T-helper 2 cell treated with Interferon-gamma antibody and Interleukin-4, amounts not matched to agents 100 ng/mL and 5 ng/mL, for 36 hours (primary cell): ENCODE data around the gene HOPX. TPM values are rescaled to one million over a fixed set of nuclear protein-coding genes. Genes with fewer than 3 reads are reported as not detected.
"Not testable (repeated sequence)": the region's sequence is repeated elsewhere in the genome, so short reads cannot be mapped to it uniquely, and the experiment has no call there.

Experiments used
- intact Hi-C: fragments of 100-400 bp; cut with micrococcal nuclease; formaldehyde crosslinking; loops from one replicate; pipeline ENCODE4 v1.15.1; 2023
- total RNA-seq: library from RNA; stranded (reverse); gene quantifications from 2 replicates; pipeline ENCODE4 v1.2.3, GENCODE V29; 2022

Gene HOPX
- total RNA-seq, 1 donor from 2014 or later, result 36.8 TPM

DNA sequence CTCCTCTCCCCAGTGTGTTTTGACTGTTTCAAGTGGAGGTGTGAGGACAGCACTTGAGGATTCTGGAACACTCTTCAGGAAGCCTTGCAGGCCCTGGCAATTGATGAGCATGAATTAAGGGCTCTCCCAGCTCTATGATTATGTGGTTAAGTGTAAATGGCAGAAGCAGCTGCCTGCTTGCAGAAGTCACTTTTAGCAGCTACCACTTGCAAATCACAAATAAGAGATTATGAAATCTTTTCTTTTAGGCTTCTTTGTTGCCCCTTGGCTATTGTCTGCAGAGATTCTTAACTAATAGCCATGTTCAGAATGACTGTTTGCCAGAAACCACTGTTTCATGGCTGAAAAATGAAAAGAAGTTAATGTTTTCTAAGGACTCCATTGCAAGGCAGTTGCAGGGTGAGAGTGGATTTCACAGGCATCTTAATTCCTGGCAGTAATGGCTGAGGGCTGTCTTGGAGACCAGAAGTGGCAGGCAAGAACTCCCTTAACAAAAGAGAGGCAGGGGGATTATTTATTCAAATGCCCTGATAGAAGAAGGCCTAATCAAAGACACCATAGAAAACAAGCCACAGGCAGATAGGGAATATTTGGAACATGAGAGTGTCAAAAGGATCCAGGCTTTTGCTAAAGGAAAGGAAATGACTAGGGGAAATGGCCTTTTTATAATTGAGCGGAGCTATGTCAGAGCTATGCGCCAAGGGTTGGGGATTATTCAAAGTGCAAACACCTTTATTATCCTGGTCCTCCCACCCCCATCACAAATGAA, 8.3 kb upstream of the HOPX start:
- intact Hi-C loops, result no loop called here

DNA sequence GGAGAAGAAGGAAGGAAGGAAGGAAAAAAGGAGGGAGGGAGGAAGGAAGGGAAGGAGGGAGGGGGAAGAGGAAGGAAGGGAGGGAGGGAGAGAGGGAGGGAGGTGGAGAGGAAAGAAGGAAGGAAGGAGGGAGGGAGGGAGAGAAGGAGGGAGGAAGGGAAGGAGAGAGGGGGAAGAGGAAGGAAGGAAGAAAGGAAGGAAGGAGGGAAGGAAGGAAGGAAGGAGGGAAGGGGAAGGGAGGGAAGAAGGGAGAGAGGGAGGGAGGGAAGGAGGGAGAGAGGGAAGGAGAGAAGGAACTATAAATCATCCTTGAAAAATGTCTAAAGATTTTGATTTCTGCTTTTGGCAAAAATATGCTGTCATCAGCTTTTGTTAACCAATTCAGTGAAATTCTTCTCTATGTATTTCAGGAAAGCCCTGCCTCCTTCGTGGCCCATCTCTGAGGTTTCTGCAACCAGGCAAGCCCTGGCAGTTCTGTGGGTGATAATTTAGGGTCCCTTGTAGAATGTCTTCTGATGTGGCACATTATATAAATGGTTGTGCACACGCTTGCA, 7.1 kb upstream of the HOPX start:
- intact Hi-C loops, result no loop called here

DNA sequence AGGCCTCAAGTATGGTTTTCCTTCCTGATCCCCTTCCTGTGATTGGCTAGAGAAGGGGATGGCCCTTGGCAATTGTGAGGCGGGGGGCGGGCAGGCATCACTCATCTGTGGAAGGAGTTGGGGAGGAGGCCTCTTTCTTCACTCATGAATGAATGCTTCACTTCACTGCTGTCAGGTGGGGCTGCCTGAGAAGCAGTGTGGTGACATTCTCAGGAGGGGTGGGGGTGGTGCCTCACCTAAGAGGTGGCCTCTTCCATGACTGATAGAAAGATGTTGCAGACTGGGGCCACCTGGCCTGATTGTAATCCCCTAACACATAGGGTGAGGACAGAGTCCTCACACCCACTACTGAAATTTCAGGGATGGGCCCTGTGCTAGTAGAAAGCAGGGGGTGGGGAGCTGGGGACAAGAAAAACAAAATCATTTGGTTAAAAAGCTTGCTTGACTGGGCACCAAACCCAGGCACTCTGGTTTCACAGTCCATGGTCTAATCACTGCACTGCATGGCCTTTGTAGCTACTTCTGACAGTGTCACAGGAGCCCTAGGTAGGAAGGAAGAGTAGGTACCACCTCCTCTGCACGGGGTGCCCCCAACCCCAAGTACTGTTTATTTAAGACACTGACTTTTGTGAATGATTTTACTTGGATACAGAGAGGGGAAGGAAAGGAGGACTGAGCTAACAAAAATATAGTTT, 5.6 kb upstream of the HOPX start:
- intact Hi-C loops, result no loop called here

DNA sequence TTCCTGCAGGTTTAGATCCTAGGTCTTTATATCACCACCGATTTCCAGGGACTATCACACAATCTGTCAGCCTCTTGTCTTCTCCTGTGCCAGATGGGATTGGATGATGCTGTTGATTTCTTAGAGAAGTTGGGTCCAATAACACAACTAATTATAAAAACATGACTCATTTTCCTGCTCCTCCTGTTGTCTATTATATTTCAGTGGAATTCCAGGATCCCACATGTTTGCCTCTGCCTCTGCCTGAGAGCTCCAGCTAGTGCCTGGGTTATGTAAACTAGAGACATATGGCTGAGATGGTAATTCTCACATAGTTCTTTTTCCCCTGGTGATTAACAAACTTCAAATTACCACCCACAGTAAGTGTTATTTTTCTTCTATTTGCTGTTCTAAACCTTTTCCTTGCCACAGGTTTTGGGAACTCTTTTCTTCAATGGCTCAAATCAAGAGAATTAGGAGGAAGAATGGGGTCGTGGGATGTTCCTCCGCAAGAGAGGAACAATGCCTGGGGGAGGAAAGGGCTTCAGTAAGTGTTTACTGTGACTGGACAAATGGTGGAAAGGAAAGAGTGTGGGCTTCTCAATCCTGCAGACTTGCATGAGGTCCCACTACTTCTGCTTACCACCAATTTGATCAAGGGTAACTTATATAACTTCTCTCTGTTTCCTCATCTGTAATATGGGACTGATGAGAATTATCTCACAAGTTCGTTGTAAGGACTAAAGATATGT, 3.4 kb upstream of the HOPX start:
- intact Hi-C loops, result no loop called here

DNA sequence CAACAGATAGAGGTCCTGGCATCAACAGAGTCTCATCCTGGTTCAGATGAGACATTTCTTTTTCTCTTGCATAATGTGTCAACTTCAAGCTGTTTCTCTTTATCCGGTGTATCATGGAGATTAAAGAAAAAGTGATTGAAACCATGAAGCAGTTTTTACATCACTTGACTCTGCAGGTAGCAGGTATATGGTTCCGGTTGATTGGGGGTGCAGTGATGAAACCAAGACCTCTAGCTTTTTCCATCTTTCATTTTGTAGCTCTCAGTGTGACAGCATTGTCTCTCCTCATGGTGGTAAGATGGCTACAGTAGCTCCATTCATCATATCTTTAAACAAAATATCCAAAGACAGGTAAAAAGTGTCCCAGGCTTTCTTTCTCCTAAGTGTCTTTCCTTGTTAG, 2.4 kb upstream of the HOPX start:
- intact Hi-C loops, result no loop called here

DNA sequence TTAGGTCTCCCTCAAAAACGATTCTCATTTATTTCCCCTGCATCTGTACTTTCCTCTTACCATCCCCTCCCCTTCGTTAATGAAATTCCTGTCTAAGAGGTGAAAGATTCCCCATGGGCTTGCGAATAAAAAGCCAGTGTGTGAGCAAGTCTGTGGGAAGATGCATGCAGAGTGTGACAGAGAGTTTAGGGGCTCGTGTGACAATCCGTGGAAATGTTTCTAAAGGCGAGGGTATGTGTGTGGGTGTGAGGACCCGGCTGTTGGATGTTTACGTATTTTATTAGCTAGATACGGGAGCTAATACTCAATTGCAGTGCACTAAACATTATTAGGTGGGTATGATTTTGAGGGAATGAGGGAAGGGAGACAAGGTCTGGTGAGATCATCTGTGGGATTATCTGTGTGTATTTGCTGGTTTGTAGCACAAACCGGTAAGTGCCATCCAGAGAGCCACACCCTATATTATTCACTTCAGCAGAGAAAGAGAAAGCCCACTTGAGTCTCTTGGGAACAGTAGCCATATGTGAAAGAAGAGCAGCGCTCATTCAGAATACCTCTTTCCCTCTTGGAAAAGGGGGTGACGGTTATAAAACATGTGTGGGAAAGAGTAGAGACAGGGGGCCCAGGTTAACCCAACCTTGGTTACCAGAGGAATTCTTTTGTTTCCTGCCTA, 893 bp upstream of the HOPX start:
- intact Hi-C loops, result no loop called here

DNA sequence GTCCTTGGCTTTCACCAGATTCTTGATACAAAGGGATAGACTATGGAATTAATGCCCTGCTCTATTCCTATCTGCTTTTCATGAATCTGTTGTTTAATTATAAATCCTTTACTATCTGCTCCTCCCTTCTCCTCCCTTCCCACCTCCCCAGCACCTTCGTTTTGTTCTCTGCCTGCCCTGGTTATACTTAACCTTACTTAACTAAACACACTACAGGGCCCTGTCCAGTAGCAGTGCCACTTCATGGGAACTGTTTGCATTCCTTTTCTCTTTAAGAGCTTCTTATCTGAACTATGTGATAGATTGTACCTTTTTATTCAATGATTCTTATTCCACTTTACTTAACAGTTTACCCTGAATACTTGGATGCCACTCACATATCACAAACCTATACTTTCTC, 830 bp downstream of the HOPX start:
- intact Hi-C loops, result no loop called here

DNA sequence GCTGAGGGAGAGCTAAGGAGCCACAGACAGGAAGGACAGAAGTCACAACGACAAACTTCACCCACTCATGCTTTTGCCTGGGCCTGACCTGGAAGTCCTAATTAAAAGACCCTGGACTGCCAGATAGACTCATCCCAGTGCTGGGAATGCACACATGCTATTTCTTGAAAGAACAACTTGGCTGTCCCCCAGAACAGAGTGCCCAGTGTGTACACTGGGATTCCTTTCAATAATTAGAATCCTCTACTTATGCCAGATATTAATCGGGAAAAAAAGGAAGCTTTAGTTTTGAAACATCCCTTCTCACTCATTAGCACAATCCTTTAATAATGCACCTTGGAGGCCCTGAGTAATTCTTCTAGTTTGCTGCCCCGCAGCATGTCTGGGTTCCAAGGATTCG, 3.4 kb downstream of the HOPX start:
- intact Hi-C loops, result no loop called here

DNA sequence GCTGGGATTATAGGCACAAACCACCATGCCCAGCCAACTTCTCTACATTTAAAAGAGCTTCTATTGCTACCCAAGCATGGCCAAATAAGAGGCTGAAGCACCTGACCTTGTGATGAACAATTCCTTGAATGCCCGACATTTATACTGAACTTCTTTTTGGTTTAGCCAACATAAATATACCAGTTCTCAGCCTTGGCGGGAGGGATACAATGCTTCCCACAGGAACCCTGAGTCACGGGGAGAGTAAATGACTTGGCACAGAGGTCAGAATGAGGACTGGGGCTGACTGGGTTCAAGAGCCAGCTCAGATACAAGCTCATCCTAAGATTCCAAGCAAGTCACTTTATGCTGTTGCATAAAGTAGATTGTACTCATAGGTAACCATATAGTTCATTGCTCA, 6.1 kb downstream of the HOPX start:
- intact Hi-C loops, result no loop called here

DNA sequence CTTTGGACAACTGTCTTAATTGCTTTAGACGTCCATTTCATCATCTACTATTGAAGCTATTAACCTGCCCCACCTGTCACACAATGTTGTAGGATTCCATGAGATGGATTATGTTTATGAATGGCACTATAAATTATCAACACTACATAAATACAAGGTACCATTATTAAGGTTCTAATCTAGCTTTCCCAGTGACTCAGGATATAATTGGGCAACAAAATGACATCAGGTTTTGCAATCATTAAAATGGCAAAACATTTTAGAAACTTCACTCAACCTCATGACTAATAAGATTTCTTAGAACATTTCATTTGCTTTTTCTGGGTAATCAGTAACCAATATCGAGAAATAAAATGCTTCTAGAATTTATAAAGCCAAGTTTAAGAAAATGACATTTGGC, 9.2 kb downstream of the HOPX start:
- intact Hi-C loops, result no loop called here

DNA sequence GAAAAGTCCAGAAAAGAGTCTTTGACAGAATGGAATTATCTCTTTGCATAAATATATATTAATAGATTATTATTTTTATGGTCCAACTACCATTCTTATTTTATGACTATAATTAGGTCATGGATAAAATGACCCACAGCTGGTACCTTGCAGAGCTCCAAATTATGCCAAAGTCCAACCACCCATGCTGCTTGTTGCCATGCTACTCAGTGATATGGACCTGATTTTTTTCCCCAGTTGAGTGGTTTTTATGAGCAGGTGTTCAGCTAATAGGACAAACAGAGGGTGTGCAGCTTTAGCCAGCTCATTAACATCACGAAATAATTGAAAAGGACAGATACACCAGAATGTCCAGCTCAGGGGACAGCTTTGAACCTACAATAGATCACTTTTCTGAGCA, 9.7 kb downstream of the HOPX start:
- intact Hi-C loops, result no loop called here

DNA sequence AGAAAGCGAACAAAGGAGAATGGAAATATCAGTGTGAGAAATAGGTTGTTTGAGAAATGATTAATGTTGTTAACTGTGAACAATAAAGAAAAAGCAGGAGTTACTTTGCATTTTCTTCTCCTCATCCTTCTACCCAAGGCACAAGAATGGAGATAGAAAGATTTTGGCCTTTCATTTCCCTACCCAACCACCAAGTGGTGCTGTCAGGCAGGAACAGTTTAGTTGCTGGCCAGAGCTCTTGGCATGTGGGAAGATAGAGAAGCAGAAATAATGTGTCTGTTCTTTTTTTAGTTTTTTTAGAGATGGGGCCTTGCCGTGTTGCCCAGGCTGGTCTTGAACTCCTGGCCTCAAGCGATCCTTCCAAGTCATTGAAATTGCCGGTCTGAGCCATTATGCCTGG, 12.8 kb downstream of the HOPX start:
- intact Hi-C loops, result loop anchor here (1.0 kb wide), 1 partner anchor 132 kb away; no protein-coding TSS in a partner anchor

DNA sequence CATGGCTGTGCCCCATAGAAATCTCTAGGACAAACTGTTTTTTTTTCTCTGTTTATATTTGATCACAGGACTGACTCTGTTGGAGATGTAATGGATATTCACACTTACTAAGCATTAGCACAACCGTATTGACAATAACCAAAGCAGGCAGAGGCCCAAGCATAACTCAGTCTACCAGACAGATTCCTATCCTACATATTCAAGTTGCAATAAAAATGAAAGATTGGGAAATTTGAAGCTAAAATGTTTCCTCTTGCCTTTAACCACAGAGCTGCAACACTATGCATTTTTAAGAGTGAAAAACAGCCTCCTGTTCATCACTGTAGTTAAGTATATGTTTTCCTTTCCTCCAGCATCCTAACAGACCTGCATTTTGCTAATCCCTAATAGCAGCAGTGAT, 13.7 kb downstream of the HOPX start:
- intact Hi-C loops, result not testable (repeated sequence)

DNA sequence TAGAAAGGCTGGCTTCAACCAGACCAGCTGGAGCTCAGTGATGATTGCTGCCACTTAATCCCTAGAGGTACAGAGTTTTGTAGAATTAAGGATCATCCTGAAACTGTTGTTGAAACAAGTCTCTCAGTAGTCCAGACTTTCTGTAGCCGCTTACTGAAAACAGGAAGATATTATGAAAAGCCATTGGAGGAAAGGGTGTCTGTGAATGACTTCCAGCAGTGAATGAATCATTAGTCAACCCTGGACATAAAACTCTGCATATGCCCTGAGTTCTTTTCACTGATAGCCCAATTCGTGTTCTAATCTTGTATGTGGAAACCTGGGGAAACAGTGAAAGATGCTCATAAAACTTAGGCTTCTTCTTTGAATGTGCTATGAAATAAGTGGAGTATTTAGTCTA, 14.8 kb downstream of the HOPX start:
- intact Hi-C loops, result no loop called here

DNA sequence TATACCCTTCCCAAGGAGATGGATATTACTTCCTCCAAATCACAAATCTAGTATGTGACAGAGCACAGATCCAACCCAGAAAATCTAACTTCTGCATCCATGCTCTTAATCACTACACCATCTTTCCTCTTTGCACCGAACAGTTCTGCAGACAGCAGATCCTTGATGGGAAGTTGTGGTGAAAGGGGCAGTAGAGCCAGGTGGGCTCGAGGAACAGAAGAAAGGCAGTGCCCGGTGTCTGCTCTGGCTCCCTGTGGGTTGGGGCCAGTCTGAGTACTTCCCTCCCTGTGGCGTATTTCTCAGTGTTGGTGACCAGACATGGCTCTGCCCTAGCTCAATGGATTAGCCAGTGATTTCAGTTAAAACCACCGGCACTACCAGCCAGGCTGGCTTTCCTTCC, 15.3 kb downstream of the HOPX start:
- intact Hi-C loops, result no loop called here

DNA sequence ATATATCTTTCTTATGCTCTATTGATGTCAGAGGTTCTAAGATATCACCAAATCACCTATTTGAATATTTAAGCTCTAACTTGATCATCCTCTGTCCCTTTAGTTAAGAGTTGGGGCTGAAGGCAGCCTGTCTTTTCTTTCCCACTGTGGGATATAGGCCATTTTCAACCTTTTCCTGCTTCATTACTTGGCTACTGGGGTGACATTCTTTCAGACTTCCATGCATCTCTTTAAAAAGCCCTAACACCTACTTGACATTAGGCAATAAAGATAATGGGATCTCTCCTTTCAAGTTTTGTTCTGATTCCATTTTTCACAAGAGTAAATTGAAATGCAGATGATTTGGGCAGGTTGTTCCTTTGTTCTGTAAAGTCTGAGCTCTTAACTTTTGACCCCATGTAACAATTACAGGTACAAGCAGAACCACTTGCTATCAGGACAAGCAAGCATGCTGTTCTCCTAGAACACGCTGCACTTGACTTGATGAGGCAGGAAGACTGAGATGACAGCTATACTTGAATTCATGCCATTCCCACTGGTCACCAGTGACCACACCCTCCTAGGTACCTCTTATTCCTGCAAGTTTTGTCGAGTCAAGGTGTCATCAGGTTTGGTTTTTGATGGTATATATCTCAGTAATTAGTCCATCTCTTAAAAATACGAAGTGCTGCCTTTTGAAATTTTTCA, 18.2 kb downstream of the HOPX start:
- intact Hi-C loops, result no loop called here

DNA sequence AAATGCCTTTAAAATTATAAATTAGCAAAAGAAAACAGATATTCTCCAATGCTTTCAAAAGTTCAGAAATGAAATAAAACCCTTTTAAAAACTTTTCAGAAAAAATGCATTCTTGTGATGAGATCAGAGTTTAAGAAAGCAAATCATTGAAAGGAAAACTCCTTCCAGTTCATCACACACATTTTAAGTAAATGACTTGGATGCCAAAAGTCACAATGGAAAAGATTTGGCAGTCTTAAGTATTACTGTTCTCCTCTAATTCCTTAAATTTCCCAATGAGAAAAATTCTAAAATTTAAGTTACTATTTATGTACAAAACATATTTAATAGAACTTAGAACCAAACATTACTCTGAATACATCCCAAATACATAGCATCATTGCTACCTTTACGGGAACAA, 21.1 kb downstream of the HOPX start:
- intact Hi-C loops, result loop anchor here (5.0 kb wide), 1 partner anchor 177 kb away; no protein-coding TSS in a partner anchor

DNA sequence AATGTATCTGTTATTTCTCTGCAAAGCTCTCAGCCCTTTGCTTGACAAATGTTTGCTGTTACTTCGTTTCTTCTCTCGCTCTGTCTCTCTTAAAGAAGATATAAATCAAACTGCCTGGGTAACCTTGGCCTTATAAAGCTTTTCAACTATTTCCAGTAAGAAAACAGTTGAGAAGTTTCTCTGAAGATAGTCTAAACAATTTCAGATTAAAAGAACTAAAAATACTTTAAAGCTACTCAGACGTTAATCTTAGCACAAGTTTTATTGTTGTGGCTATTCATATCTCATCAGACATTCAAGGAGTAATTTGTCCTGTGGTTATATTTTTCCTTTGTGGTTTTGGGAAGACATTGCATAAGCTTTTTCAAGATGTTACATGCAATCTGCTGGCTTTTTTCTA, 22.6 kb downstream of the HOPX start:
- intact Hi-C loops, result loop anchor here (5.0 kb wide), 1 partner anchor 179 kb away; no protein-coding TSS in a partner anchor

DNA sequence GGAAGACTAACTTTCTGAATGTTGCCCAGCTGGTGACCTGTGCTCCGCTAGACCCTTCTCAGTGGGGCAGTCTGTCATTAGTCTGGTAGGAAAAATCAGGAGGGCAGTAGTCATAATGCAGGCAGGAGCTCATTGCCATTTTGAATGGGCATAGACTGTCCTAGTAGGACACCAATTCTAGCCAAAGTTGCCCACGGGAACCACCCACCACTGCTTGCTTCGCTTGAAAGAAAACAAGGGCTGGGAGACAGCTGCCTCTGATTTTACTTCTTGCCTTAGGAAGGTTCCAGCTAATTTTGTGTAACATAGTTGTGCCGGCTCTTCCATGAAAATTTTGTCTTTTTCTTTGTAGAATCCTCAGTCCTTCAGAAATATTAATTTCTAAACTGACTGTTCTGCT, 23.3 kb downstream of the HOPX start:
- intact Hi-C loops, result loop anchor here (5.0 kb wide), 1 partner anchor 179 kb away; no protein-coding TSS in a partner anchor

DNA sequence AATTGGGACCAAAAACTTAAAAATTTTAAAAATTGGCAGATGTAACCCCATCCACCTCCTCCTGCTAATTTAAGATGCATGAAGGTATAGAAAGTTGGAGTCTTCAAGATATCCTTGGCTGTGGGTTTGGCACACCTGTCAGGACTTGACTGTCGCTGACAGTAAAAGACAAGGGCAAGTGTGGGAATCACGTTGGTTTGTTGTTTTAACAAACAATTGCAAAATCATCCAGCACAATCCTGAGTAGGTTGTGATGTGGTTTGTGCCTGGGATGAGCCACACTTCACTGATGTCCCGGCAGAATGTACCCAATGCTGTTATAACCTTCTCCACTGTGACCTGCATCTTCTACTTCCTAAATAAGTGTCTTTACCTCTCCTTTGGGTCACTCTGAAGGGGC, 24.0 kb downstream of the HOPX start:
- intact Hi-C loops, result loop anchor here (5.0 kb wide), 1 partner anchor 180 kb away; no protein-coding TSS in a partner anchor

DNA sequence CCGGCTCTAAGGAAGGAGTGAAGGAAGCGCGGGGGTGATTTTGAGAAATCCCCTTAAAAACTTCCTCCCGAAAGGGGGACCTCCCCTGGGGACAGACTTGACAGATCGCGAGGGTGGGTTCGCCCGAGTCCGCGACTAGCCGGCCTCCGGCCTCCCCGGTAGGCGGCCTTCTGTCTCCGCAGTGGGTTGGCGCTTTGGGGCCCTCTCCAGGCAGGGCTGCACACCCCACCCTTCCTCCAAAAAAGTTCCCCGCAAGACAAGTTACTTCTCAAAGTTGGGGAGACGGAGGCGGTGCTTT, 24.8 kb downstream of the HOPX start:
- intact Hi-C loops, result loop anchor here (1.0 to 5.0 kb wide), 2 partner anchors 102 to 181 kb away; no protein-coding TSS in a partner anchor
